HepG2 (cell line): Measurements from ENCODE around the gene MTO1. TPM values are rescaled to one million over a fixed set of nuclear protein-coding genes. Genes with fewer than 3 reads are reported as not detected.

ENCODE experiments used
- DR1 ChIP-seq: sonication (generic); formaldehyde crosslinking; IDR thresholded peaks from 2 replicates; pipeline ENCODE4 v1.8.0; 2021; ENCODE audit warnings: mild to moderate bottlenecking, missing genetic modification reagents, inconsistent platforms
- HOXA5 ChIP-seq: sonication (generic); formaldehyde crosslinking; IDR thresholded peaks from 2 replicates; pipeline ENCODE4 v1.4.0; 2020; ENCODE audit warnings: missing genetic modification reagents
- KDM4B ChIP-seq: sonication (generic); formaldehyde crosslinking; IDR thresholded peaks from 2 replicates; pipeline ENCODE4 v1.4.0; 2020; ENCODE audit warnings: missing genetic modification reagents
- KDM5A ChIP-seq: fragments of 200-600 bp; sonication (generic); IDR thresholded peaks from 2 replicates; pipeline ENCODE4 v1.7.0; 2018; ENCODE audit warnings: antibody characterized with exemption, mild to moderate bottlenecking, low read length, borderline replicate concordance
- KLF16 ChIP-seq, 2 experiments: sonication (generic) in 1 of 2; formaldehyde crosslinking in 1 of 2; IDR thresholded peaks; 2 replicates each; pipeline versions ENCODE4 v1.6.1 to v1.8.0; 2016 to 2023; ENCODE audit warnings: missing genetic modification reagents in 2 of 2, missing compliant biosample characterization in 1 of 2
- MTF2 ChIP-seq: sonication (generic); formaldehyde crosslinking; IDR thresholded peaks from 2 replicates; pipeline ENCODE4 v1.5.0; 2020; ENCODE audit warnings: missing genetic modification reagents, borderline replicate concordance
- REPIN1 ChIP-seq: sonication (generic); formaldehyde crosslinking; IDR thresholded peaks from 2 replicates; pipeline ENCODE4 v1.8.0; 2022; ENCODE audit warnings: missing genetic modification reagents, low read depth, mild to moderate bottlenecking, borderline replicate concordance
- SIN3A ChIP-seq: IDR thresholded peaks from 2 replicates; pipeline ENCODE4 v1.6.1; 2011; ENCODE audit warnings: low read depth, mild to moderate bottlenecking, control low read depth, low read length, borderline replicate concordance
- SIN3B ChIP-seq: fragments of 150-350 bp; IDR thresholded peaks from 2 replicates; pipeline ENCODE4 v1.6.1; 2014; ENCODE audit warnings: low read length
- ZNF101 ChIP-seq: sonication (generic); formaldehyde crosslinking; IDR thresholded peaks from 2 replicates; pipeline ENCODE4 v1.4.0; 2020; ENCODE audit warnings: mild to moderate bottlenecking, low read depth, missing genetic modification reagents, borderline replicate concordance
- ZNF12 ChIP-seq: sonication (generic); formaldehyde crosslinking; IDR thresholded peaks from 2 replicates; pipeline ENCODE4 v1.5.0; 2020; ENCODE audit warnings: missing genetic modification reagents
- ZNF547 ChIP-seq: sonication (generic); formaldehyde crosslinking; IDR thresholded peaks from 2 replicates; pipeline ENCODE4 v1.5.1; 2020; ENCODE audit warnings: mild to moderate bottlenecking, missing genetic modification reagents
- ZNF724P ChIP-seq: sonication (generic); formaldehyde crosslinking; IDR thresholded peaks from 2 replicates; pipeline ENCODE4 v1.8.0; 2022; ENCODE audit warnings: missing genetic modification reagents, borderline replicate concordance
- ZNF790 ChIP-seq: sonication (generic); formaldehyde crosslinking; IDR thresholded peaks from 2 replicates; pipeline ENCODE4 v1.8.0; 2022; ENCODE audit warnings: missing genetic modification reagents, mild to moderate bottlenecking, borderline replicate concordance
- polyA plus RNA-seq, 8 experiments: library from polyadenylated mRNA; depleted of rRNA in 3 of 8; stranded (reverse) in 7 of 8; unstranded in 1 of 8; fragments of >200 nt; fragmentation: Illumina TruSeq in 4 of 8; extraction: Trizol in 4 of 8; gene quantifications; 2 replicates each; pipeline versions ENCODE4 v1.2.1 to v1.2.3, GENCODE V29; 2011 to 2016; ENCODE audit warnings: low read depth in 4 of 8, missing spikeins in 1 of 8, mixed read lengths in 1 of 8; ENCODE audit not compliant: insufficient read depth in 1 of 8
- total RNA-seq, 5 experiments: library from RNA; depleted of rRNA; stranded (reverse); fragments of >200 nt; fragmentation: Illumina TruSeq; extraction: Trizol; gene quantifications; 2 replicates each; pipeline ENCODE4 v1.2.3, GENCODE V29; 2016; ENCODE audit warnings: low read depth in 1 of 5
- TF ChIP-seq, protein P1 (sequence below), 2 experiments: IDR thresholded peaks; 2 replicates each; pipeline ENCODE4 v1.6.1; 2011 to 2012; ENCODE audit warnings: low read length in 2 of 2, borderline replicate concordance in 1 of 2, low read depth in 1 of 2, mild to moderate bottlenecking in 1 of 2, moderate library complexity in 1 of 2
- TF ChIP-seq, protein P2 (sequence below): sonication (generic); formaldehyde crosslinking; IDR thresholded peaks from 2 replicates; pipeline ENCODE4 v1.4.0; 2020; ENCODE audit warnings: missing genetic modification reagents
- TF ChIP-seq, protein P3 (sequence below): sonication (generic); formaldehyde crosslinking; IDR thresholded peaks from 2 replicates; pipeline ENCODE4 v1.4.0; 2020; ENCODE audit warnings: missing genetic modification reagents, borderline replicate concordance
- TF ChIP-seq, protein P4 (sequence below): sonication (generic); formaldehyde crosslinking; IDR thresholded peaks from 2 replicates; pipeline ENCODE4 v1.4.0; 2020; ENCODE audit warnings: missing genetic modification reagents

MTO1 gene
- total and polyA plus RNA-seq, 2 of the 13 experiments (the other 11 are each of a cell fraction or from before 2014, with no cell fraction given) = 21.1 to 45.3 TPM

DNA sequence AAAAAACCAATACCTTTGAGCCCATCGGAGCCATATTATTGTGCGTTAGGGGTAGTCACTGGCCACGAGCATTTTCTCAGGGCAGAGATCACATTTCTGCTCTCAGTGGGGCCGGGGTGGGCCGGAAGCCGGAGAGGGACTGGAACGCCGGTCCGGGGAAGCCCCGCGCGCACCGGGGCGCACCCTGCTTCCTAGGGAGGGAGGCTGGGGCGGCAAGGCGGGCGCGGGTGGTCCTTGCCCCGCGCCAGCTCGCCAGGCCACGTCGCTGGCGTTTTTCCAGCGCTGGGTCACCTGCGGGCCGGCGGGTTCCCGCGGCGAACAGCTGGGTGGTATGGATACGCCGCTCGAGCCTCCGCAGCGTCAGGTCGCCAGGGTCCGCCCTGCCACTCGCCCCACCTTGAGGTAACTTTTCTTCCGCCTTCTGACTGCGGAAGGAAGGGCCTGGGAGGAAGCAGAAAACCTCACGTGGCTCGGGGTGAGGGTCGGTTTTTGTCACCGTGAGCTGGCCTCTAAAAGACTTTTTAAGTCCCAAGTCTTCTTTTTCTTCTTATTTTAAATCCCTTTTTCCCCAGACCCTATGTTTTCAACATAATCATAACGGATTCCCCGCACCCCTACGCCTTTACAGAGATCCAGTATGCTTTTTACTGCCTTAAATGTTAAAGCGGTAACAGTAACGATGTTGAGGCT is 62.0 kb downstream of the MTO1 start (continued):
- TF ChIP-seq, protein P1, sequence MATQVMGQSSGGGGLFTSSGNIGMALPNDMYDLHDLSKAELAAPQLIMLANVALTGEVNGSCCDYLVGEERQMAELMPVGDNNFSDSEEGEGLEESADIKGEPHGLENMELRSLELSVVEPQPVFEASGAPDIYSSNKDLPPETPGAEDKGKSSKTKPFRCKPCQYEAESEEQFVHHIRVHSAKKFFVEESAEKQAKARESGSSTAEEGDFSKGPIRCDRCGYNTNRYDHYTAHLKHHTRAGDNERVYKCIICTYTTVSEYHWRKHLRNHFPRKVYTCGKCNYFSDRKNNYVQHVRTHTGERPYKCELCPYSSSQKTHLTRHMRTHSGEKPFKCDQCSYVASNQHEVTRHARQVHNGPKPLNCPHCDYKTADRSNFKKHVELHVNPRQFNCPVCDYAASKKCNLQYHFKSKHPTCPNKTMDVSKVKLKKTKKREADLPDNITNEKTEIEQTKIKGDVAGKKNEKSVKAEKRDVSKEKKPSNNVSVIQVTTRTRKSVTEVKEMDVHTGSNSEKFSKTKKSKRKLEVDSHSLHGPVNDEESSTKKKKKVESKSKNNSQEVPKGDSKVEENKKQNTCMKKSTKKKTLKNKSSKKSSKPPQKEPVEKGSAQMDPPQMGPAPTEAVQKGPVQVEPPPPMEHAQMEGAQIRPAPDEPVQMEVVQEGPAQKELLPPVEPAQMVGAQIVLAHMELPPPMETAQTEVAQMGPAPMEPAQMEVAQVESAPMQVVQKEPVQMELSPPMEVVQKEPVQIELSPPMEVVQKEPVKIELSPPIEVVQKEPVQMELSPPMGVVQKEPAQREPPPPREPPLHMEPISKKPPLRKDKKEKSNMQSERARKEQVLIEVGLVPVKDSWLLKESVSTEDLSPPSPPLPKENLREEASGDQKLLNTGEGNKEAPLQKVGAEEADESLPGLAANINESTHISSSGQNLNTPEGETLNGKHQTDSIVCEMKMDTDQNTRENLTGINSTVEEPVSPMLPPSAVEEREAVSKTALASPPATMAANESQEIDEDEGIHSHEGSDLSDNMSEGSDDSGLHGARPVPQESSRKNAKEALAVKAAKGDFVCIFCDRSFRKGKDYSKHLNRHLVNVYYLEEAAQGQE (IDR thresholded peaks at IDR 0.05; ENCODE audit: borderline replicate concordance in 1 of 2, low read depth in 1 of 2, low read length in 2 of 2) = no peak; a peak in 1 of 4 replicates
- no peak for TF ChIP-seq ZNF12 (CRISPR knock-in tag)
- TF ChIP-seq, protein P2, sequence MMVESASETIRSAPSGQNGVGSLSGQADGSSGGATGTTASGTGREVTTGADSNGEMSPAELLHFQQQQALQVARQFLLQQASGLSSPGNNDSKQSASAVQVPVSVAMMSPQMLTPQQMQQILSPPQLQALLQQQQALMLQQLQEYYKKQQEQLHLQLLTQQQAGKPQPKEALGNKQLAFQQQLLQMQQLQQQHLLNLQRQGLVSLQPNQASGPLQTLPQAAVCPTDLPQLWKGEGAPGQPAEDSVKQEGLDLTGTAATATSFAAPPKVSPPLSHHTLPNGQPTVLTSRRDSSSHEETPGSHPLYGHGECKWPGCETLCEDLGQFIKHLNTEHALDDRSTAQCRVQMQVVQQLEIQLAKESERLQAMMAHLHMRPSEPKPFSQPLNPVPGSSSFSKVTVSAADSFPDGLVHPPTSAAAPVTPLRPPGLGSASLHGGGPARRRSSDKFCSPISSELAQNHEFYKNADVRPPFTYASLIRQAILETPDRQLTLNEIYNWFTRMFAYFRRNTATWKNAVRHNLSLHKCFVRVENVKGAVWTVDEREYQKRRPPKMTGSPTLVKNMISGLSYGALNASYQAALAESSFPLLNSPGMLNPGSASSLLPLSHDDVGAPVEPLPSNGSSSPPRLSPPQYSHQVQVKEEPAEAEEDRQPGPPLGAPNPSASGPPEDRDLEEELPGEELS (CRISPR knock-in tag) = peak; percentile 45; the same call in 1 of the 2 replicates
- no peak; the same call in 1 of the 2 replicates for TF ChIP-seq MTF2 (CRISPR knock-in tag)
- TF ChIP-seq, protein P3, sequence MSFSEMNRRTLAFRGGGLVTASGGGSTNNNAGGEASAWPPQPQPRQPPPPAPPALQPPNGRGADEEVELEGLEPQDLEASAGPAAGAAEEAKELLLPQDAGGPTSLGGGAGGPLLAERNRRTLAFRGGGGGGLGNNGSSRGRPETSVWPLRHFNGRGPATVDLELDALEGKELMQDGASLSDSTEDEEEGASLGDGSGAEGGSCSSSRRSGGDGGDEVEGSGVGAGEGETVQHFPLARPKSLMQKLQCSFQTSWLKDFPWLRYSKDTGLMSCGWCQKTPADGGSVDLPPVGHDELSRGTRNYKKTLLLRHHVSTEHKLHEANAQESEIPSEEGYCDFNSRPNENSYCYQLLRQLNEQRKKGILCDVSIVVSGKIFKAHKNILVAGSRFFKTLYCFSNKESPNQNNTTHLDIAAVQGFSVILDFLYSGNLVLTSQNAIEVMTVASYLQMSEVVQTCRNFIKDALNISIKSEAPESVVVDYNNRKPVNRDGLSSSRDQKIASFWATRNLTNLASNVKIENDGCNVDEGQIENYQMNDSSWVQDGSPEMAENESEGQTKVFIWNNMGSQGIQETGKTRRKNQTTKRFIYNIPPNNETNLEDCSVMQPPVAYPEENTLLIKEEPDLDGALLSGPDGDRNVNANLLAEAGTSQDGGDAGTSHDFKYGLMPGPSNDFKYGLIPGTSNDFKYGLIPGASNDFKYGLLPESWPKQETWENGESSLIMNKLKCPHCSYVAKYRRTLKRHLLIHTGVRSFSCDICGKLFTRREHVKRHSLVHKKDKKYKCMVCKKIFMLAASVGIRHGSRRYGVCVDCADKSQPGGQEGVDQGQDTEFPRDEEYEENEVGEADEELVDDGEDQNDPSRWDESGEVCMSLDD (CRISPR knock-in tag) = peak; percentile 29; the same call in 1 of the 2 replicates
- no peak; the same call in none of the 2 replicates for TF ChIP-seq ZNF547
- TF ChIP-seq HOXA5 = peak; percentile 78
- no peak; the same call in 1 of the 2 replicates for TF ChIP-seq ZNF724P (CRISPR knock-in tag)
- no peak; the same call in 1 of the 2 replicates for TF ChIP-seq REPIN1 (CRISPR knock-in tag)
- peak; percentile 67; the same call in 1 of the 2 replicates for TF ChIP-seq ZNF790
- TF ChIP-seq KDM5A = no peak
- TF ChIP-seq SIN3B = no peak
- peak; percentile 74; the same call in 1 of the 2 replicates for TF ChIP-seq SIN3A
- TF ChIP-seq KDM4B = no peak
- peak in 1 of 2 experiments; percentile 39; a peak in 1 of 4 replicates for TF ChIP-seq KLF16 (CRISPR knock-in tag; IDR thresholded peaks at IDR 0.05)
- peak; percentile 60; the same call in 1 of the 2 replicates for TF ChIP-seq DR1 (CRISPR knock-in tag)
- TF ChIP-seq, protein P4, sequence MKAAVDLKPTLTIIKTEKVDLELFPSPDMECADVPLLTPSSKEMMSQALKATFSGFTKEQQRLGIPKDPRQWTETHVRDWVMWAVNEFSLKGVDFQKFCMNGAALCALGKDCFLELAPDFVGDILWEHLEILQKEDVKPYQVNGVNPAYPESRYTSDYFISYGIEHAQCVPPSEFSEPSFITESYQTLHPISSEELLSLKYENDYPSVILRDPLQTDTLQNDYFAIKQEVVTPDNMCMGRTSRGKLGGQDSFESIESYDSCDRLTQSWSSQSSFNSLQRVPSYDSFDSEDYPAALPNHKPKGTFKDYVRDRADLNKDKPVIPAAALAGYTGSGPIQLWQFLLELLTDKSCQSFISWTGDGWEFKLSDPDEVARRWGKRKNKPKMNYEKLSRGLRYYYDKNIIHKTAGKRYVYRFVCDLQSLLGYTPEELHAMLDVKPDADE (CRISPR knock-in tag) = no peak
- TF ChIP-seq ZNF101 (CRISPR knock-in tag) = no peak
